ENCODE results near the gene SCG2.

Gene SCG2

DNA sequence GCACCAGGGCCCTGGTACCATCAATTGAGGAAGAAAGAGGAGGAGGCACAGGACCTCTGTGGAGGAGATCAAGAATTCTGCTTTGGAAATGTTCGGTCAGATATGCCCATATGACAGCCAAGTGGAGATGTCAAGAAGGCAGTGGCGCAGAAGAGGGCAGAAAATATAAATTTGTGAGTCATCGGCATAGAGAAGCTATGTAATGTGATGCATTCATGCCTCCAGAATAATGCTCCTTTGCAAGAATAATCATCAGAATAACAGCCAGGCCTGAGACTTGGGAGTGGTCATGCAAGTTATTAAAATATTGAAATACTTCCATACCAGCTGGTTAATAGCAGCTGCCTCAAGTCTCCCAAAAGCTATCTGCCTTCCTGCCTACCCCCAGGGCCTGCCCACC is 32.1 kb upstream of the SCG2 start:
- Histone ChIP-seq H3K4me1 (ENCODE audit: low read length) (no peaks in the 10 kb centered on the region), H3K27ac (ENCODE audit: low read length) (no peak overlapping the region), H3K27me3 (replicated peaks; ENCODE audit: insufficient read depth, low read length) (no peaks in the 10 kb centered on the region)

DNA sequence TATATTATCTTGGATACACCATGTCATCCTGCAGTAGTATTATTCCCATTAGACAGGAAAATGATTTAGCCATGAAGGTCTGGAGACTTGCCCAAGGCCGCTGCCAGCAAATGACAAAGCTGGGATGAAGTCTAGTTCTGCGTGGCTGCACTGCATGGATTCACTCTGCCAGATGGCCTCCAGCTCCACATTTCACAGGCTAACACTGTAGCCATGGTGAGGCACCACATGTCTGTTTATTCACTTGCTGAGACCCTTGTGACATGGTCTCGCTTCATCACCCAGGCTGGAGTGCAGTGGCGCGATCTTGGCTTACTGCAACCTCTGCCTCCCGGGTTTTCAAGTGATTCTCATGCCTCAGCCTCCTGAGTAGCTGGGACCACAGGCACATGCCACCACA is 31.5 kb upstream of the SCG2 start:
- H3K27me3 ChIP-seq (replicated peaks; ENCODE audit: insufficient read depth, low read length): no peaks in the 10 kb centered on the region
- no peak for TF ChIP-seq EZH2phosphoT487 (IDR thresholded peaks at IDR 0.05; ENCODE audit: low read length)
- TF ChIP-seq, protein P1, sequence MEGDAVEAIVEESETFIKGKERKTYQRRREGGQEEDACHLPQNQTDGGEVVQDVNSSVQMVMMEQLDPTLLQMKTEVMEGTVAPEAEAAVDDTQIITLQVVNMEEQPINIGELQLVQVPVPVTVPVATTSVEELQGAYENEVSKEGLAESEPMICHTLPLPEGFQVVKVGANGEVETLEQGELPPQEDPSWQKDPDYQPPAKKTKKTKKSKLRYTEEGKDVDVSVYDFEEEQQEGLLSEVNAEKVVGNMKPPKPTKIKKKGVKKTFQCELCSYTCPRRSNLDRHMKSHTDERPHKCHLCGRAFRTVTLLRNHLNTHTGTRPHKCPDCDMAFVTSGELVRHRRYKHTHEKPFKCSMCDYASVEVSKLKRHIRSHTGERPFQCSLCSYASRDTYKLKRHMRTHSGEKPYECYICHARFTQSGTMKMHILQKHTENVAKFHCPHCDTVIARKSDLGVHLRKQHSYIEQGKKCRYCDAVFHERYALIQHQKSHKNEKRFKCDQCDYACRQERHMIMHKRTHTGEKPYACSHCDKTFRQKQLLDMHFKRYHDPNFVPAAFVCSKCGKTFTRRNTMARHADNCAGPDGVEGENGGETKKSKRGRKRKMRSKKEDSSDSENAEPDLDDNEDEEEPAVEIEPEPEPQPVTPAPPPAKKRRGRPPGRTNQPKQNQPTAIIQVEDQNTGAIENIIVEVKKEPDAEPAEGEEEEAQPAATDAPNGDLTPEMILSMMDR (IDR thresholded peaks at IDR 0.05; ENCODE audit: low read length): no peak
- H3K4me2 ChIP-seq (ENCODE audit: low read depth, low read length): no peak overlapping the region
- H2AFZ ChIP-seq (ENCODE audit: low read length): no peak overlapping the region
- H3K9me3 ChIP-seq (replicated peaks; ENCODE audit: insufficient read depth, low read length): no peaks in the 10 kb centered on the region
- H3K9ac ChIP-seq (ENCODE audit: low read length): no peak overlapping the region
- no peaks in the 10 kb centered on the region for H3F3A ChIP-seq (ENCODE audit: insufficient read depth, low read length)
- no peaks in the 10 kb centered on the region for H3K36me3 ChIP-seq (replicated peaks; ENCODE audit: insufficient read depth, low read length)
- no peaks in the 10 kb centered on the region for H4K20me1 ChIP-seq (ENCODE audit: insufficient read depth, low read length)
- H3K9me2 ChIP-seq (replicated peaks; ENCODE audit: insufficient read depth, low read length): no peaks in the 10 kb centered on the region
- H3K4me1 ChIP-seq (ENCODE audit: low read length): no peaks in the 10 kb centered on the region
- H3K79me2 ChIP-seq (ENCODE audit: low read length): no peaks in the 10 kb centered on the region
- no peak overlapping the region for H3K27ac ChIP-seq (ENCODE audit: low read length)
- no peak overlapping the region for H3K4me3 ChIP-seq (ENCODE audit: low read length)
- DNase-seq: no peak

More for the DNA sequence above, 32.1 kb upstream of the SCG2 start:
- TF ChIP-seq, protein P1 (IDR thresholded peaks at IDR 0.05; ENCODE audit: low read length): no peak
- no peak for TF ChIP-seq EZH2 (optimal IDR thresholded peaks at IDR 0.05; ENCODE audit: low read depth, low read length)
- no peak for TF ChIP-seq EZH2phosphoT487 (IDR thresholded peaks at IDR 0.05; ENCODE audit: low read length)
- H4K20me1 ChIP-seq (ENCODE audit: insufficient read depth, low read length): no peaks in the 10 kb centered on the region
- H3K4me3 ChIP-seq (ENCODE audit: low read length): no peak overlapping the region
- no peaks in the 10 kb centered on the region; the same call in 1 of the 2 replicates for H3K9me2 ChIP-seq (replicated peaks; ENCODE audit: insufficient read depth, low read length)
- no peak for DNase-seq
- no peak overlapping the region for H2AFZ ChIP-seq (ENCODE audit: low read length)
- H3K79me2 ChIP-seq (ENCODE audit: low read length): no peaks in the 10 kb centered on the region
- H3K36me3 ChIP-seq (replicated peaks; ENCODE audit: insufficient read depth, low read length): no peaks in the 10 kb centered on the region
- H3K9me3 ChIP-seq (replicated peaks; ENCODE audit: insufficient read depth, low read length): no peaks in the 10 kb centered on the region
- no peak overlapping the region for H3K4me2 ChIP-seq (ENCODE audit: low read depth, low read length)
- no peak overlapping the region for H3K9ac ChIP-seq (ENCODE audit: low read length)
- no peaks in the 10 kb centered on the region for H3F3A ChIP-seq (ENCODE audit: insufficient read depth, low read length)

DNA sequence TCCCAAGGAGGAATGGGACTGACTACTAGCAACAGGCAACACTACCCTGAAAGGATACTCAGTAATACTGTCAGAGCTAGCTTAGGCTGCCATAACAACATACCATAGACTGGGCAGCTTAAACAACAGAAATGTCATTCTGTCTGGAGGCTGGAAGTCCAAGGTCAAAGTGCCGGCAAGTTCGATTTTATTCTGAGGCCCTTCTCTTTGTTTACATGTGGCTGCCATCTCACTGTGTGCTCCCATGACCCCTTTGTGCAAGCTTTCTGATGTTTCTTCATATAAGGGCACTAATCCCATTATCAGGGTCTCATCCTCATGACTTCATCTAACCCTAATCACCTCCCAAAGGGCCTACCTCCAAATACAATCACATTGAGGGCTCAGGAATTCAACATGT is 30.7 kb upstream of the SCG2 start:
- Histone ChIP-seq H2AFZ (ENCODE audit: low read length) (no peak overlapping the region), H3K4me3 (ENCODE audit: low read length) (no peak overlapping the region), H3K9me2 (replicated peaks; ENCODE audit: insufficient read depth, low read length) (no peaks in the 10 kb centered on the region), H3K27ac (ENCODE audit: low read length) (no peak overlapping the region), H3K4me1 (ENCODE audit: low read length) (no peaks in the 10 kb centered on the region), H3K9ac (ENCODE audit: low read length) (no peak overlapping the region), H3F3A (ENCODE audit: insufficient read depth, low read length) (no peaks in the 10 kb centered on the region), H3K79me2 (ENCODE audit: low read length) (no peaks in the 10 kb centered on the region), H4K20me1 (ENCODE audit: insufficient read depth, low read length) (no peaks in the 10 kb centered on the region), H3K9me3 (replicated peaks; ENCODE audit: insufficient read depth, low read length) (no peaks in the 10 kb centered on the region), H3K4me2 (ENCODE audit: low read depth, low read length) (no peak overlapping the region), H3K27me3 (replicated peaks; ENCODE audit: insufficient read depth, low read length) (no peaks in the 10 kb centered on the region), H3K36me3 (replicated peaks; ENCODE audit: insufficient read depth, low read length) (no peaks in the 10 kb centered on the region)
- TF ChIP-seq EZH2phosphoT487 (IDR thresholded peaks at IDR 0.05; ENCODE audit: low read length) (no peak), EZH2 (optimal IDR thresholded peaks at IDR 0.05; ENCODE audit: low read depth, low read length) (no peak)
- TF ChIP-seq, protein P1 (IDR thresholded peaks at IDR 0.05; ENCODE audit: low read length): no peak
- DNase-seq: no peak

Data from MM.1S (cell line).